GM23338 (cell line): ENCODE data around the gene PEX10. TPM values are rescaled to one million over a fixed set of nuclear protein-coding genes. Genes with fewer than 3 reads are reported as not detected.

Experiments
- EZH2 ChIP-seq: fragments of 200-600 bp; sonication (generic); IDR thresholded peaks from one replicate; pipeline ENCODE4 v1.8.0; 2017; ENCODE audit warnings: antibody characterized with exemption, mild to moderate bottlenecking, low read depth; ENCODE audit not compliant: unreplicated experiment
- EZH2phosphoT487 ChIP-seq: fragments of 200-600 bp; sonication (generic); IDR thresholded peaks from one replicate; pipeline ENCODE4 v1.8.1; 2018; ENCODE audit warnings: antibody characterized with exemption; ENCODE audit not compliant: unreplicated experiment
- JUNB ChIP-seq: IDR thresholded peaks from one replicate; pipeline ENCODE4 v1.6.1; 2016; ENCODE audit warnings: antibody characterized with exemption; ENCODE audit not compliant: unreplicated experiment
- POLR2AphosphoS5 ChIP-seq: IDR thresholded peaks from 2 replicates; pipeline ENCODE4 v1.6.1; 2016; ENCODE audit warnings: antibody characterized with exemption, low read depth
- STAT1 ChIP-seq: IDR thresholded peaks from one replicate; pipeline ENCODE4 v1.6.1; 2016; ENCODE audit warnings: antibody characterized with exemption; ENCODE audit not compliant: unreplicated experiment
- ZNF331 ChIP-seq: fragments of 250-450 bp; sonication (Bioruptor Pico); IDR thresholded peaks from 2 replicates; pipeline ENCODE4 v1.5.0; 2020; ENCODE audit warnings: low read depth, mild to moderate bottlenecking, moderate library complexity
- ZNF462 ChIP-seq: fragments of 250-450 bp; sonication (Bioruptor Pico); IDR thresholded peaks from 2 replicates; pipeline ENCODE4 v1.5.0; 2020; ENCODE audit warnings: mild to moderate bottlenecking, moderate library complexity
- polyA plus RNA-seq: library from polyadenylated mRNA; unstranded; fragments of >200 nt; fragmentation: Nextera tagmentation; extraction: Ambion mirVana; gene quantifications from 2 replicates; pipeline ENCODE4 v1.2.1, GENCODE V29; 2016
- total RNA-seq: library from RNA; depleted of rRNA; stranded (reverse); fragments of >200 nt; shearing (Covaris generic); gene quantifications from 2 replicates; pipeline ENCODE4 v1.2.3, GENCODE V29; 2014
- TF ChIP-seq, protein P1 (sequence below), 2 experiments: fragments of 200-600 bp in 1 of 2; sonication (generic) in 1 of 2; conservative IDR thresholded peaks; 2 replicates each; pipeline versions ENCODE4 v1.5.1 to v1.6.1; 2016 to 2017; ENCODE audit warnings: antibody characterized with exemption in 2 of 2, low read depth in 2 of 2, mild to moderate bottlenecking in 2 of 2, moderate library complexity in 1 of 2

Gene PEX10
- total and polyA plus RNA-seq, 2 experiments from 2014 or later, result 15.0 to 53.9 TPM

- TF ChIP-seq ZNF462 (CRISPR knock-in tag), result no peak
- TF ChIP-seq EZH2, result no peak
- no peak for TF ChIP-seq STAT1
- TF ChIP-seq, protein P1, sequence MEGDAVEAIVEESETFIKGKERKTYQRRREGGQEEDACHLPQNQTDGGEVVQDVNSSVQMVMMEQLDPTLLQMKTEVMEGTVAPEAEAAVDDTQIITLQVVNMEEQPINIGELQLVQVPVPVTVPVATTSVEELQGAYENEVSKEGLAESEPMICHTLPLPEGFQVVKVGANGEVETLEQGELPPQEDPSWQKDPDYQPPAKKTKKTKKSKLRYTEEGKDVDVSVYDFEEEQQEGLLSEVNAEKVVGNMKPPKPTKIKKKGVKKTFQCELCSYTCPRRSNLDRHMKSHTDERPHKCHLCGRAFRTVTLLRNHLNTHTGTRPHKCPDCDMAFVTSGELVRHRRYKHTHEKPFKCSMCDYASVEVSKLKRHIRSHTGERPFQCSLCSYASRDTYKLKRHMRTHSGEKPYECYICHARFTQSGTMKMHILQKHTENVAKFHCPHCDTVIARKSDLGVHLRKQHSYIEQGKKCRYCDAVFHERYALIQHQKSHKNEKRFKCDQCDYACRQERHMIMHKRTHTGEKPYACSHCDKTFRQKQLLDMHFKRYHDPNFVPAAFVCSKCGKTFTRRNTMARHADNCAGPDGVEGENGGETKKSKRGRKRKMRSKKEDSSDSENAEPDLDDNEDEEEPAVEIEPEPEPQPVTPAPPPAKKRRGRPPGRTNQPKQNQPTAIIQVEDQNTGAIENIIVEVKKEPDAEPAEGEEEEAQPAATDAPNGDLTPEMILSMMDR (conservative IDR thresholded peaks at IDR 0.05; ENCODE audit: low read depth in 2 of 2), result no peak
- TF ChIP-seq JUNB, result no peak
- TF ChIP-seq POLR2AphosphoS5, result no peak
- no peak for TF ChIP-seq EZH2phosphoT487
- TF ChIP-seq ZNF331, result no peak
Measured at GRCh38 chr1:2372551-2373490, 39.5 kb downstream of the PEX10 start (continued).
